GM23338 (cell line): ENCODE data around the gene SLC2A9. TPM values are rescaled to one million over a fixed set of nuclear protein-coding genes. Genes with fewer than 3 reads are reported as not detected.

ENCODE experiments used
- ATAC-seq: fragments of 200-7000 bp; cut with Tn5 transposase; 3 replicates; pipeline ENCODE4 v1.9.1; 2020
- DNase-seq: peaks from one replicate; pipeline ENCODE4 v3.0.0-alpha.2; 2015; ENCODE audit warnings: low spot score
- H2AFZ ChIP-seq: fragments of 200-600 bp; sonication (generic); 2 replicates; pipeline ENCODE4 v1.8.0; 2016; ENCODE audit warnings: antibody characterized with exemption, mild to moderate bottlenecking, moderate library complexity
- H3F3A ChIP-seq: fragments of 200-600 bp; sonication (generic); replicated peaks from 2 replicates; pipeline ENCODE4 v1.8.0; 2017; ENCODE audit warnings: antibody characterized with exemption, mixed run types, low read depth
- H3K27ac ChIP-seq: fragments of 200-600 bp; sonication (generic); 2 replicates; pipeline ENCODE4 v1.6.1; 2016; ENCODE audit warnings: low read depth
- H3K27me3 ChIP-seq: fragments of 200-600 bp; sonication (generic); 2 replicates; pipeline ENCODE4 v1.8.0; 2016; ENCODE audit warnings: mild to moderate bottlenecking, mixed run types, moderate library complexity; ENCODE audit not compliant: insufficient read depth
- H3K36me3 ChIP-seq: fragments of 200-600 bp; sonication (generic); 2 replicates; pipeline ENCODE4 v1.8.0; 2016; ENCODE audit warnings: mild to moderate bottlenecking; ENCODE audit not compliant: insufficient read depth
- H3K4me1 ChIP-seq: fragments of 200-600 bp; sonication (generic); 2 replicates; pipeline ENCODE4 v1.8.0; 2016; ENCODE audit warnings: mild to moderate bottlenecking, moderate library complexity; ENCODE audit not compliant: insufficient read depth
- H3K4me2 ChIP-seq: fragments of 200-600 bp; sonication (generic); 2 replicates; pipeline ENCODE4 v1.7.1; 2017; ENCODE audit warnings: mixed run types
- H3K4me3 ChIP-seq: fragments of 200-600 bp; sonication (generic); 2 replicates; pipeline ENCODE4 v1.6.1; 2016; ENCODE audit warnings: mixed run types
- H3K79me2 ChIP-seq: fragments of 200-600 bp; sonication (generic); replicated peaks from 2 replicates; pipeline ENCODE4 v1.8.0; 2017; ENCODE audit warnings: mild to moderate bottlenecking; ENCODE audit not compliant: insufficient read depth
- H3K9me2 ChIP-seq: fragments of 200-600 bp; sonication (generic); 2 replicates; pipeline ENCODE4 v1.8.0; 2017; ENCODE audit not compliant: insufficient read depth
- H4K20me1 ChIP-seq: fragments of 200-600 bp; sonication (generic); replicated peaks from 2 replicates; pipeline ENCODE4 v1.8.0; 2017; ENCODE audit warnings: mild to moderate bottlenecking; ENCODE audit not compliant: insufficient read depth
- H3K27ac Mint-ChIP-seq: 2 replicates; pipeline ENCODE4 v1.8.0; 2020; ENCODE audit warnings: inconsistent platforms, mild to moderate bottlenecking, moderate library complexity, mixed read lengths
- H3K27me3 Mint-ChIP-seq: 3 replicates; pipeline ENCODE4 v1.8.0; 2022; ENCODE audit warnings: low read depth, mild to moderate bottlenecking, moderate library complexity, mixed read lengths, inconsistent platforms; ENCODE audit not compliant: insufficient read depth, poor library complexity
- H3K36me3 Mint-ChIP-seq: 3 replicates; pipeline ENCODE4 v1.8.0; 2021; ENCODE audit warnings: low read depth, mild to moderate bottlenecking, inconsistent platforms, moderate library complexity, mixed read lengths
- H3K4me1 Mint-ChIP-seq: 3 replicates; pipeline ENCODE4 v1.8.0; 2020; ENCODE audit warnings: mild to moderate bottlenecking, inconsistent platforms, mixed read lengths
- H3K4me3 Mint-ChIP-seq: 3 replicates; pipeline ENCODE4 v1.8.0; 2021; ENCODE audit warnings: moderate library complexity, mild to moderate bottlenecking, inconsistent platforms, mixed read lengths
- H3K9me3 Mint-ChIP-seq: 3 replicates; pipeline ENCODE4 v1.8.0; 2020; ENCODE audit warnings: moderate library complexity, mild to moderate bottlenecking, inconsistent platforms, mixed read lengths
- ETS1 ChIP-seq: IDR thresholded peaks from 2 replicates; pipeline ENCODE4 v1.6.1; 2016; ENCODE audit warnings: antibody characterized with exemption
- EZH2 ChIP-seq: fragments of 200-600 bp; sonication (generic); IDR thresholded peaks from one replicate; pipeline ENCODE4 v1.8.0; 2017; ENCODE audit warnings: antibody characterized with exemption, mild to moderate bottlenecking, low read depth; ENCODE audit not compliant: unreplicated experiment
- EZH2phosphoT487 ChIP-seq: fragments of 200-600 bp; sonication (generic); IDR thresholded peaks from one replicate; pipeline ENCODE4 v1.8.1; 2018; ENCODE audit warnings: antibody characterized with exemption; ENCODE audit not compliant: unreplicated experiment
- NANOG ChIP-seq: IDR thresholded peaks from 2 replicates; pipeline ENCODE4 v1.6.1; 2016; ENCODE audit warnings: antibody characterized with exemption, borderline replicate concordance
- POLR2AphosphoS5 ChIP-seq: IDR thresholded peaks from 2 replicates; pipeline ENCODE4 v1.6.1; 2016; ENCODE audit warnings: antibody characterized with exemption, low read depth
- REST ChIP-seq: IDR thresholded peaks from one replicate; pipeline ENCODE4 v1.6.1; 2018; ENCODE audit warnings: antibody characterized with exemption; ENCODE audit not compliant: unreplicated experiment
- STAT1 ChIP-seq: IDR thresholded peaks from one replicate; pipeline ENCODE4 v1.6.1; 2016; ENCODE audit warnings: antibody characterized with exemption; ENCODE audit not compliant: unreplicated experiment
- polyA plus RNA-seq: library from polyadenylated mRNA; unstranded; fragments of >200 nt; fragmentation: Nextera tagmentation; extraction: Ambion mirVana; gene quantifications from 2 replicates; pipeline ENCODE4 v1.2.1, GENCODE V29; 2016
- total RNA-seq: library from RNA; depleted of rRNA; stranded (reverse); fragments of >200 nt; shearing (Covaris generic); gene quantifications from 2 replicates; pipeline ENCODE4 v1.2.3, GENCODE V29; 2014

The SLC2A9 gene
- total and polyA plus RNA-seq, 2 experiments from 2014 or later: 0.21 to 0.40 TPM

- no peaks in the 10 kb centered on the region for H3K9me2 ChIP-seq
- H3F3A ChIP-seq: no peaks in the 10 kb centered on the region
- no peaks in the 10 kb centered on the region for H3K9me3 Mint-ChIP-seq
- H3K79me2 ChIP-seq: no peaks in the 10 kb centered on the region
- no peak overlapping the region for H3K27ac Mint-ChIP-seq
- H3K36me3 Mint-ChIP-seq: no peaks in the 10 kb centered on the region
- peaks cover 5% of the 10 kb centered on the region for H3K4me1 Mint-ChIP-seq
- no peaks in the 10 kb centered on the region for H3K36me3 ChIP-seq
- no peak for TF ChIP-seq REST
- no peak for TF ChIP-seq EZH2
- no peak overlapping the region for H3K4me2 ChIP-seq
- H3K27ac ChIP-seq: no peak overlapping the region
- no peak overlapping the region for H3K4me3 ChIP-seq
- no peaks in the 10 kb centered on the region for H3K4me1 ChIP-seq
- no peaks in the 10 kb centered on the region for H3K27me3 ChIP-seq
- ATAC-seq (no peak), DNase-seq (no peak)
- H2AFZ ChIP-seq: no peak overlapping the region
- H4K20me1 ChIP-seq: no peaks in the 10 kb centered on the region
- no peaks in the 10 kb centered on the region for H3K27me3 Mint-ChIP-seq
- no peak overlapping the region for H3K4me3 Mint-ChIP-seq
Measured at GRCh38 chr4:10029403-10029802, 8.1 kb upstream of the SLC2A9 start.

GRCh38 chr4:10028910-10029309 is 7.6 kb upstream of the SLC2A9 start:
- no peak overlapping the region for H3K4me2 ChIP-seq
- Mint-ChIP-seq H3K9me3 (no peaks in the 10 kb centered on the region), H3K4me1 (peaks cover 5% of the 10 kb centered on the region), H3K27me3 (no peaks in the 10 kb centered on the region), H3K27ac (no peak overlapping the region), H3K36me3 (no peaks in the 10 kb centered on the region), H3K4me3 (no peak overlapping the region)
- H3K79me2 ChIP-seq: no peaks in the 10 kb centered on the region
- H3K4me3 ChIP-seq: no peak overlapping the region
- H2AFZ ChIP-seq: no peak overlapping the region
- no peak for TF ChIP-seq EZH2phosphoT487
- no peak for TF ChIP-seq ETS1
- TF ChIP-seq NANOG: no peak
- TF ChIP-seq EZH2: no peak
- TF ChIP-seq POLR2AphosphoS5: no peak
- no peak for TF ChIP-seq STAT1
- no peak for DNase-seq
- H3K9me2 ChIP-seq: no peaks in the 10 kb centered on the region
- no peaks in the 10 kb centered on the region for H3K27me3 ChIP-seq
- H4K20me1 ChIP-seq: no peaks in the 10 kb centered on the region
- H3K36me3 ChIP-seq: no peaks in the 10 kb centered on the region
- ATAC-seq: no peak
- H3F3A ChIP-seq: no peaks in the 10 kb centered on the region
- no peak overlapping the region for H3K27ac ChIP-seq
- H3K4me1 ChIP-seq: no peaks in the 10 kb centered on the region
